Natural killer cell (primary cell): ENCODE data around the gene CHRNA7. TPM values are rescaled to one million over a fixed set of nuclear protein-coding genes. Genes with fewer than 3 reads are reported as not detected.

Source experiments
- ATAC-seq, 3 donors: fragments of 150-1000 bp in 2 of 3; fragments of 200-7000 bp in 1 of 3; cut with Tn5 transposase; 1 replicate in 1 of 3; 2 replicates in 2 of 3; pipeline ENCODE4 v1.10.0; 2021; ENCODE audit warnings: mild to moderate bottlenecking in 2 of 3, moderate library complexity in 2 of 3
- DNase-seq, 2 donors: peaks; one replicate each; pipeline versions ENCODE4 v3.0.0 to v3.0.0-alpha.2; 2013 to 2021; ENCODE audit warnings: mixed read lengths in 1 of 2
- H3K27ac ChIP-seq: one replicate; pipeline ENCODE4 v1.5.1; 2013; ENCODE audit warnings: mild to moderate bottlenecking, low read length
- H3K27me3 ChIP-seq: one replicate; pipeline ENCODE4 v1.6.1; 2013; ENCODE audit warnings: low read length; ENCODE audit not compliant: control insufficient read depth, insufficient read depth
- H3K36me3 ChIP-seq: one replicate; pipeline ENCODE4 v1.6.1; 2013; ENCODE audit warnings: low read length; ENCODE audit not compliant: control insufficient read depth, insufficient read depth
- H3K4me1 ChIP-seq: one replicate; pipeline ENCODE4 v1.6.1; 2013; ENCODE audit warnings: low read length; ENCODE audit not compliant: control insufficient read depth, insufficient read depth
- H3K4me3 ChIP-seq: one replicate; pipeline ENCODE4 v1.5.1; 2013; ENCODE audit warnings: low read length
- H3K9me3 ChIP-seq: one replicate; pipeline ENCODE4 v1.6.1; 2013; ENCODE audit warnings: low read length; ENCODE audit not compliant: control insufficient read depth, insufficient read depth
- H3K27ac Mint-ChIP-seq, 2 donors: one replicate each; pipeline ENCODE4 v1.8.0; 2022; ENCODE audit warnings: mild to moderate bottlenecking in 2 of 2, mixed read lengths in 2 of 2, moderate library complexity in 1 of 2
- H3K27me3 Mint-ChIP-seq, 2 donors: one replicate each; pipeline ENCODE4 v1.8.0; 2022; ENCODE audit warnings: low read depth in 2 of 2, mixed read lengths in 2 of 2
- H3K36me3 Mint-ChIP-seq: one replicate; pipeline ENCODE4 v1.8.0; 2022; ENCODE audit warnings: mixed read lengths
- H3K4me1 Mint-ChIP-seq, 2 donors: one replicate each; pipeline ENCODE4 v1.8.0; 2022; ENCODE audit warnings: mixed read lengths in 2 of 2
- H3K4me3 Mint-ChIP-seq: one replicate; pipeline ENCODE4 v1.8.0; 2022; ENCODE audit warnings: mild to moderate bottlenecking, moderate library complexity, mixed read lengths
- H3K9me3 Mint-ChIP-seq, 2 donors: one replicate each; pipeline ENCODE4 v1.8.0; 2022; ENCODE audit warnings: mixed read lengths in 2 of 2
- CTCF ChIP-seq: fragments of 200-600 bp; IDR thresholded peaks from one replicate; pipeline ENCODE4 v1.8.0; 2022; ENCODE audit warnings: antibody characterized with exemption
- WGBS: methylation state at CpG from one replicate; pipeline ENCODE4 v1.1.7; 2013; ENCODE audit warnings: missing lambda C conversion rate; ENCODE audit not compliant: insufficient coverage; 5-methylcytosine and 5-hydroxymethylcytosine counted together
- intact Hi-C: fragments of 100-400 bp; cut with micrococcal nuclease; formaldehyde crosslinking; loops from one replicate; pipeline ENCODE4 v1.14.2; 2022
- total RNA-seq, 4 donors: library from RNA; stranded (reverse); fragments of 120-200 nt in 1 of 4; gene quantifications; one replicate each; pipeline versions ENCODE4 v1.2.3 to v1.2.4, GENCODE V29; 2013 to 2022

Gene CHRNA7
- total RNA-seq, 3 donors from 2014 or later (not counting 1 experiment from before 2014, with no cell fraction given), result 3.1 to 5.4 (median 3.7) TPM

- H3K27ac ChIP-seq, result no peak overlapping the region
- H3K4me1 Mint-ChIP-seq, result no peaks in the 10 kb centered on the region
- H3K9me3 Mint-ChIP-seq, result no peaks in the 10 kb centered on the region
- H3K36me3 Mint-ChIP-seq, result no peaks in the 10 kb centered on the region
- no peaks in the 10 kb centered on the region for H3K4me1 ChIP-seq
- H3K27ac Mint-ChIP-seq, result no peak overlapping the region
- WGBS, result 85% methylated on average over 3 of the region's 4 CpGs
- H3K36me3 ChIP-seq, result no peaks in the 10 kb centered on the region
- H3K4me3 ChIP-seq, result no peak overlapping the region
- no peak for ATAC-seq
- H3K27me3 Mint-ChIP-seq, result peaks cover 14 to 53% of the 10 kb centered on the region in 2 donors
- no peak overlapping the region for H3K4me3 Mint-ChIP-seq
- H3K9me3 ChIP-seq, result no peaks in the 10 kb centered on the region
- intact Hi-C loops, result no loop called here
- no peaks in the 10 kb centered on the region for H3K27me3 ChIP-seq
- DNase-seq, result no peak
- TF ChIP-seq CTCF, result no peak
Observed at GRCh38 chr15:32124726-32125125, 94.4 kb downstream of the CHRNA7 start.

- DNase-seq (no peak), ATAC-seq (no peak)
- Histone ChIP-seq H3K4me3 (no peak overlapping the region), H3K9me3 (no peaks in the 10 kb centered on the region), H3K4me1 (no peaks in the 10 kb centered on the region), H3K27ac (no peak overlapping the region), H3K36me3 (no peaks in the 10 kb centered on the region), H3K27me3 (no peaks in the 10 kb centered on the region)
- H3K9me3 Mint-ChIP-seq, result no peaks in the 10 kb centered on the region
- 89% methylated on average over 3 of the region's 3 CpGs for WGBS
- no peaks in the 10 kb centered on the region for H3K4me1 Mint-ChIP-seq
- no peak overlapping the region for H3K4me3 Mint-ChIP-seq
- H3K27me3 Mint-ChIP-seq, result peaks cover 15 to 56% of the 10 kb centered on the region in 2 donors
- no peak overlapping the region for H3K27ac Mint-ChIP-seq
- intact Hi-C loops, result no loop called here
- no peaks in the 10 kb centered on the region for H3K36me3 Mint-ChIP-seq
- no peak for TF ChIP-seq CTCF
Observed at GRCh38 chr15:32125595-32125994, 95.3 kb downstream of the CHRNA7 start.

DNA sequence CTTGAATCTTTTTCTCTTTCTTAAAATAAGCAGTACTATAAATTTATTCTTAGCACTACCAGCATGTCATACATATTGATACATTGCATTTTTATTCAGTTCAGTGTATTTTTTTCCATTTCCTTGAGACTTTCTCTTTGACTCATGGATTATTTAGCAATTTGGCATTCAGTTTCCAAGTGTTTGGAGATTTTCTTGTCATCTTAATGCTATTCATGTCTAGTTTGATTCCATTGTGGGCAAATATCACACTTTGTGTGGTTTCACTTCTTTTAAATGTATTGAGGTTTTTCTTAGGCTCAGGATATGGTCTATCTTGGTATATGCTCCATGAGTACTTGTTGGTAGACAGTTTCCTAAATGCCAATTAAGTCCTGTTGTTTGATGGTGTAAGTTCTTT lies 99.5 kb downstream of the CHRNA7 start:
- TF ChIP-seq CTCF, result no peak
- H3K4me3 ChIP-seq, result no peak overlapping the region
- H3K27me3 ChIP-seq, result no peaks in the 10 kb centered on the region
- intact Hi-C loops, result no loop called here
- no peaks in the 10 kb centered on the region for H3K4me1 Mint-ChIP-seq
- H3K36me3 Mint-ChIP-seq, result no peaks in the 10 kb centered on the region
- H3K27ac Mint-ChIP-seq, result no peak overlapping the region
- no peak for DNase-seq
- peaks cover 20 to 57% of the 10 kb centered on the region in 2 donors for H3K27me3 Mint-ChIP-seq
- H3K9me3 Mint-ChIP-seq, result no peaks in the 10 kb centered on the region
- H3K4me3 Mint-ChIP-seq, result no peak overlapping the region
- no peaks in the 10 kb centered on the region for H3K9me3 ChIP-seq
- no peak for ATAC-seq
- H3K36me3 ChIP-seq, result no peaks in the 10 kb centered on the region
- no peaks in the 10 kb centered on the region for H3K4me1 ChIP-seq
- no peak overlapping the region for H3K27ac ChIP-seq

GRCh38 chr15:32130823-32131222 lies 100.5 kb downstream of the CHRNA7 start:
- H3K4me3 Mint-ChIP-seq, result no peak overlapping the region
- H3K27me3 Mint-ChIP-seq, result peaks cover 26 to 57% of the 10 kb centered on the region in 2 donors
- no peak overlapping the region for H3K4me3 ChIP-seq
- H3K27me3 ChIP-seq, result no peaks in the 10 kb centered on the region
- no peaks in the 10 kb centered on the region for H3K36me3 ChIP-seq
- TF ChIP-seq CTCF, result no peak
- no peaks in the 10 kb centered on the region for H3K4me1 Mint-ChIP-seq
- no peaks in the 10 kb centered on the region for H3K9me3 Mint-ChIP-seq
- intact Hi-C loops, result no loop called here
- H3K36me3 Mint-ChIP-seq, result no peaks in the 10 kb centered on the region
- no peaks in the 10 kb centered on the region for H3K4me1 ChIP-seq
- H3K27ac Mint-ChIP-seq, result no peak overlapping the region
- ATAC-seq (no peak), DNase-seq (no peak)
- no peak overlapping the region for H3K27ac ChIP-seq
- 95% methylated on average over 3 of the region's 3 CpGs for WGBS
- H3K9me3 ChIP-seq, result no peaks in the 10 kb centered on the region
